NCI-H2029 (cell line): ENCODE measurements around the gene CENPP.

Experiments used
- DNase-seq: peaks from one replicate; lab custom pipeline; 2025; lab: John Stamatoyannopoulos, UW

The CENPP gene

DNA sequence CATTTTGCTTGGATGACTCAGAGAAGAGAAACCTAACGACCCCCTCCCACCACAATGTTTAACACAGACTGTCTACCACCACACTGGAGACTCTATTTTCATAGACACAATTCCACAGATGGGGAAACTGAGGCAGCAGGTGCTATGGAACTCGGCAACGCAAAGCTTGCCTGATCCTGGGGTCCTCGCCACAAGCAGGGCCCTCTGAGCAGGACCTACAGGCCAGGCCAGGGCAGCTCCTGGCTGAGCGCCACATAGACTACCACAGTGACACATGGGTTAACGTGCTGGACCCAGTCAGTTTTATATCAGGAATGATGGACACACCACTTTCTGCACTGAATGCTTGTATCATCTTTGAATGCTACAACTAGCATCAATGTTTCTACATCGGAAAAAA is 332.4 kb downstream of the CENPP start:
- no peak for DNase-seq

DNA sequence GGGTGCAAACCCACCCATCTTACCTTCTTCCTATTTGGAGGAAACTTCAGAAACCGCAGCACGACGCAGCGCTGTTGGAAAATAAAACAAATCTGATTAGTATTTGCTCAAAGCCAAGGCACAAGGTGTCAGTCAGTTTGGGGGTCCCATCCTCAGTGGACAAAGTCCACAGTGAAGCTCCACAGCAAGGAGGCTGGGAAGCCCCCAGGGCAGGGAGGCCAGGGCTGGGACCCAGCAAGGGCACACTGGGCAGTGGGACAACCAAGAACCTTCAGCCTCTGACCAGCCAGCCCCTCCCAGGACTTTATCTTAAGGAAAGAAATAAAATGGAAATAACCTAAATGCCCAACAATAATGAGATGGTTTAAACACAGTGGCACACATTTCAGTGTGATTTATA is 332.9 kb downstream of the CENPP start:
- no peak for DNase-seq

- no peak for DNase-seq
These were observed 333.8 kb downstream of the CENPP start for GRCh38 chr9:92659601-92660000.

GRCh38 chr9:92660266-92660665 is 334.5 kb downstream of the CENPP start:
- DNase-seq = no peak

- DNase-seq = no peak
These were observed 335.4 kb downstream of the CENPP start for GRCh38 chr9:92661127-92661526.

DNA sequence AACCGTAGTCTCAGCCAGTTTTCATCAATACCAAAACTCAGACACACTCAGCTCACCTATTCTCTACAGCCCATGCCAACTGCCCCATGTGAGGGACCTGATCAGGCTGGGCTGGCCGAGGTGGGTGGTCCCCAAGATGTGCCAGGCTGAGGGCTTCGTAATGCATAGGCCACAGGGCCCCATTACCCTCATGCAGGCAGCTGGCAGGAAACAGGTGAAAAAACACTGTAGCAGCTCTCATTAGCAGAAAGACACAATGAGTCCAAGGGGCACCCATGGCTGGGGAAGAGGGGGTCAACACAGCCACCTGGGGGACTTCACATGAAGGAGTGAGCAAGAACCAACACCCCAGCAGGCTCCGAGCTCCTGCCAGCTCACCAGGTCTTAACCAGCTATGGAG is 336.0 kb downstream of the CENPP start:
- DNase-seq = no peak

GRCh38 chr9:92663126-92663525 is 337.4 kb downstream of the CENPP start:
- DNase-seq = no peak

DNA sequence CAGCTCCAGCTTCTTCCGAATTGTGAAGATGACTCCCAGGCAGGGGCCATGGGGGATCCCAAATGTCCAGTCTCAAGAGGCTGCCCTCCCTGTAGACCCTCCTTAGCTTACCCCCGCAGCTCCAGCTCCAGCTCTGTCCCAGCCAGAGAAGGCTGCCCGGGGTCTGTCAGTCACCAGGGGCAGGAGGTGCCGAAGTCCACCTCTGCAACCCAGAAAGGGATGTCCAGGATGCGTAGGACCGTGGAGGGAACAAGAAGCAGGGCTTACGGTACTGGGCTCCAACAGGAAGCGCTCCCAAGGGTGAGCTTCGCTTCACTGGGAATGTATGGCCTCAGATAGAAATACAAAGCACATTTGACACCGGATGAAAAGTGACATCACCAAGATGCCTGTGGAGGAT is 338.2 kb downstream of the CENPP start:
- no peak for DNase-seq

DNA sequence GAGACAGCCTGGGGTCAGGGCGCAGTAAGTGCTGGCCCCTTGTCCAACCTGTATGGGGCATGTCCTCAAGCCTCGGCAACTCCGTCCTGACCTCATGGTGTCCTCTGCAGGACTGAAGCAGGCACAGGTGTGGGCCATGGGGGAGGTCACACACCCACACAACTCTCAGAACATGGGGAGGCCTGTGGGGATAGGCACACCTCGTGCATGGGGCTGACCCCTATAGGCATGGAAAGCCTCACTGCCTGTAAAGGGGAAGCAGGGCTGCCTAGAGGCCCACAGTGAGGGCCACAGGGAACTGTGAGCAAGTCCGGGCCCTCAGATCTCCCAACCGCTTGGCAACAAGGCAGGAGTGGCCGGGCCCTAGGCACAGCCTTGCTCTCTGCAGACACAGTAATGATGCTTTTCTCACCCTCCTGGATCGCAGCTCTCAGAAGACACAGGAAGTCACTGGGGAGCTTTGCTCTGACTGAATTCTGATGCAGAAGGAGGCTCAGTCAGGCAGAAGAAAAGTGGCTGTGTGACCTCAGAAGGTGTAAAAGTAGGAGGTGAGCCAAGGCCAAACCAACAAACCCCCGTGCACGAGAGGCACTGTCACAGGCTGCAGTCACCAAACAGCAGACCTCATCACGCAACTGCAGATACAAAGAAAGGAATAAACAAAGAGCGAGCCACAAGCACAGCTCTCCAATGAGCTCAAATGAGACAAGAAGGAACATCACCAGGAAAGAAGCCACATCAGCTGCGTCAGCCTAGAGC is 338.8 kb downstream of the CENPP start:
- no peak for DNase-seq

DNA sequence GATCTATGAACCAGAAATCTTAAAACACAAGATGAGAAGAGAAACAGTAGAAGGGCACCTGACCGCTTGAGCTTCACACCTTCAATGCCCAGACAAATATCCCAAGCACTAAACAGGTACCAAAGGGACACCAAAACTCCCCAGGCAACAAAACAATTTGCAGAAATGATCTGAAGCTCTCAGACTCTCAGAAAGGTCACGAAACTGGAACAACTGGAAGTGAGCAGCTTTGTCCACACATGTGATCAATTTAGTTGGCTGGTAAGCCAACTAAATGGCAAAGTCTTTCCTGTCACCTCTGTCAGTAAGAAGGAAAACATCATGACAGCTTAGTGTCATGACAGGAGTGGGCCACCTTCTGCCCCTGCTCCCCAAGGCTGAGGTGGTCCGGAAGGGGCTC is 340.1 kb downstream of the CENPP start:
- no peak for DNase-seq

- DNase-seq = no peak
These were observed 340.5 kb downstream of the CENPP start for GRCh38 chr9:92666236-92666635.

GRCh38 chr9:92666912-92667532 is 341.3 kb downstream of the CENPP start:
- no peak for DNase-seq

GRCh38 chr9:92668746-92669526 is 343.2 kb downstream of the CENPP start:
- DNase-seq = no peak

GRCh38 chr9:92669527-92669889 is 343.8 kb downstream of the CENPP start:
- DNase-seq = no peak
